ENCODE data around the gene ADH1B.

The ADH1B gene

DNA sequence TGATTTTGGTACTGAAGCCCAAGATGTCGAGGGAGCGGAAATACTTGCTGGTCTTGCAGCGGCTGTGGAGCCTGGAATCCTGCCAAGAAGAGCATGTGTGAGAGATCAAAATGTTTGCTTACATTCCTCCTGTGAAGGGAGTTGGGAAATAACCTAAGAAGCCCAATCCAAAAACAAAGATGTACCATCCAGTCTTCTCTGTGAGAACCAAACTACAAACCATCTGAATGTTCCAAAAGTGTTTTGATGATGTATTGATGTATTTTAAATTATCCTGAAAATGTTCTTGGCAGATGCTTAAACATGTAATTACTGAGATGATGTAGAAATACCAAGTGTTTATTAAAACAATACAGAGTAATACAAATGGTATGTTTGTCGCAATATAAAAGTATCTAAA, 20.3 kb downstream of the ADH1B start:
- Histone ChIP-seq H3K4me3 (ENCODE audit: low read length, poor library complexity, severe bottlenecking) (no peak overlapping the region), H3F3A (ENCODE audit: low read depth) (no peaks in the 10 kb centered on the region), H3K9me2 (replicated peaks; ENCODE audit: low read depth, low read length) (no peaks in the 10 kb centered on the region), H2AFZ (ENCODE audit: low read length) (no peak overlapping the region), H3K9me3 (ENCODE audit: insufficient read depth, low read depth, low read length) (no peaks in the 10 kb centered on the region), H3K36me3 (ENCODE audit: insufficient read depth, low read length) (no peaks in the 10 kb centered on the region), H3K4me1 (ENCODE audit: insufficient read depth, low read length, poor library complexity, severe bottlenecking) (no peaks in the 10 kb centered on the region), H3K4me2 (ENCODE audit: low read depth, low read length, poor library complexity, severe bottlenecking) (no peak overlapping the region), H4K20me1 (ENCODE audit: insufficient read depth, low read length, poor library complexity, severe bottlenecking) (no peaks in the 10 kb centered on the region), H3K9ac (ENCODE audit: low read depth, low read length, poor library complexity, severe bottlenecking) (no peak overlapping the region), H3K27me3 (ENCODE audit: insufficient read depth, low read length, poor library complexity, severe bottlenecking) (no peaks in the 10 kb centered on the region), H3K79me2 (ENCODE audit: insufficient read depth, low read length) (no peaks in the 10 kb centered on the region)
- TF ChIP-seq, protein P1, sequence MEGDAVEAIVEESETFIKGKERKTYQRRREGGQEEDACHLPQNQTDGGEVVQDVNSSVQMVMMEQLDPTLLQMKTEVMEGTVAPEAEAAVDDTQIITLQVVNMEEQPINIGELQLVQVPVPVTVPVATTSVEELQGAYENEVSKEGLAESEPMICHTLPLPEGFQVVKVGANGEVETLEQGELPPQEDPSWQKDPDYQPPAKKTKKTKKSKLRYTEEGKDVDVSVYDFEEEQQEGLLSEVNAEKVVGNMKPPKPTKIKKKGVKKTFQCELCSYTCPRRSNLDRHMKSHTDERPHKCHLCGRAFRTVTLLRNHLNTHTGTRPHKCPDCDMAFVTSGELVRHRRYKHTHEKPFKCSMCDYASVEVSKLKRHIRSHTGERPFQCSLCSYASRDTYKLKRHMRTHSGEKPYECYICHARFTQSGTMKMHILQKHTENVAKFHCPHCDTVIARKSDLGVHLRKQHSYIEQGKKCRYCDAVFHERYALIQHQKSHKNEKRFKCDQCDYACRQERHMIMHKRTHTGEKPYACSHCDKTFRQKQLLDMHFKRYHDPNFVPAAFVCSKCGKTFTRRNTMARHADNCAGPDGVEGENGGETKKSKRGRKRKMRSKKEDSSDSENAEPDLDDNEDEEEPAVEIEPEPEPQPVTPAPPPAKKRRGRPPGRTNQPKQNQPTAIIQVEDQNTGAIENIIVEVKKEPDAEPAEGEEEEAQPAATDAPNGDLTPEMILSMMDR (conservative IDR thresholded peaks at IDR 0.05; ENCODE audit: low read length): no peak
- no peak for TF ChIP-seq EZH2phosphoT487 (IDR thresholded peaks at IDR 0.05; ENCODE audit: borderline replicate concordance)

DNA sequence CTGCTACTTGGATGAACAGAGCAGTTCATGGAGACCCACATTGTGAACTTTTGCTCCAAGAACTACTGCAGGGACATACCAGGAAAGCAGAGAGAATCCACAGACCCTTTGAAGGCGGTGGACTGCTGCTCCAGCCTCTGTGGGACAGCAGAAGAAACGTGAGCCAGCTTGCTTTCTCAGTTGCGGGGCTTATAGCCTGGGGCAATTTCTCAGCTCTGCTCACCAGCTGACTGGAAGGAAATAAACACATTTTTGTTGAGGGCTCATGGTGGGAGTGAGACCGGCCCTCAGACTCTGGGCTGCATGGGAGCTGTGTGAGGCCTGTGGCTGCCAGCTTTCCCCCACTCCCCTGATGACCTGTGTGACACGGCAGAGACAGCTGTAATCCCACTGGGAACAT, 27.8 kb downstream of the ADH1B start:
- H3F3A ChIP-seq (ENCODE audit: low read depth): no peaks in the 10 kb centered on the region
- no peaks in the 10 kb centered on the region for H3K9me2 ChIP-seq (replicated peaks; ENCODE audit: low read depth, low read length)
- H2AFZ ChIP-seq (ENCODE audit: low read length): no peak overlapping the region
- H3K4me2 ChIP-seq (ENCODE audit: low read depth, low read length, poor library complexity, severe bottlenecking): no peak overlapping the region
- no peak for TF ChIP-seq EZH2phosphoT487 (IDR thresholded peaks at IDR 0.05; ENCODE audit: borderline replicate concordance)
- TF ChIP-seq, protein P1 (conservative IDR thresholded peaks at IDR 0.05; ENCODE audit: low read length): no peak
- no peak overlapping the region for H3K4me3 ChIP-seq (ENCODE audit: low read length, poor library complexity, severe bottlenecking)
- H3K4me1 ChIP-seq (ENCODE audit: insufficient read depth, low read length, poor library complexity, severe bottlenecking): no peaks in the 10 kb centered on the region
- no peak overlapping the region for H3K9ac ChIP-seq (ENCODE audit: low read depth, low read length, poor library complexity, severe bottlenecking)
- no peaks in the 10 kb centered on the region for H3K27me3 ChIP-seq (ENCODE audit: insufficient read depth, low read length, poor library complexity, severe bottlenecking)
- H3K79me2 ChIP-seq (ENCODE audit: insufficient read depth, low read length): no peaks in the 10 kb centered on the region
- no peaks in the 10 kb centered on the region for H3K9me3 ChIP-seq (ENCODE audit: insufficient read depth, low read depth, low read length)
- no peaks in the 10 kb centered on the region for H4K20me1 ChIP-seq (ENCODE audit: insufficient read depth, low read length, poor library complexity, severe bottlenecking)
- no peaks in the 10 kb centered on the region for H3K36me3 ChIP-seq (ENCODE audit: insufficient read depth, low read length)

DNA sequence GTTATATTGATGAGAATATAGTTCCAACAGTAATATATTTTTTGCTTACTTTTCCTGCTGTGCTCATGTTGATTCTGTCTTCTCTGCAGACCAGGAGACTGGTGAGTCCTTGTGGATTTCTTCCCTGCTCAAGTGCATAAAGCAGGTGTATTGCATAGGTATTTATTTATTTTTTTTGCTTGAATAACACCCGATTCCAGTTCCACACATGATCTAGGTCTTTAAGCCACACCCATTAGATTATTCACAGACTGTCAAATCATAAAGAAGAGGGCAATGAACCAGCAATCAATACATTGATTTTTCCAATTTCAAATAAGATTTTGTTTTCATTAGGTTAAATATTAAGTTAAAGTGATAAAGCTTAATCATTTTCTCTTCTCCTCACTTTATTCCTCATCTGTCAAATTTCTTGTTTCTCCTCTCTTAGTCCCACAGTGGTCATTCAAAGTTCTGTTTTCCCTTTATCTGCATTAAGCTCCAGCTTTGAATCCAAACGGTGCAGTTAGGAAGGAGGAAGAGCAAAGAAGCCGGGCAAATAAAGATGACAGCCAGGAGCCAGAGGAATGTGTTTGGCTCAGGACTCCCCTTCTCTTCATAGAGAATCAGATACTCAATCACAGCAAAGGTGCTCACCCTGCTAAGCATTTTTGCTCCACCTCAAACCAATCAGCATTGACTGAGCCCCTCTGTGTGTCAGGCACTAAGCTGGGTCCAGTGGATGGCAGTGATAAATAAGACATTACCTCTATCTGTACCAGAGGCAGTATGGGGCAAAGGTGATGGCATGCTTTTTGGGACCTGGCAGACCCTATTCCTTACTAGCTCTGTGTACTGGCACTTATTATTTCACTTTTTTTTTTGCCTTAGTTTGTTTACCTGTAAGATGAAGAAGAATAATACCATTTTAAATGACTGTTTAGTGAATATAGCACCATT, 30.1 kb downstream of the ADH1B start, which contains the start of gene ADH1A:
Gene ADH1A (minus strand): TSS at position 138 of the 939 bp plus-strand sequence. CDS start 71 bp downstream, at position 67.
- Histone ChIP-seq H3K79me2 (ENCODE audit: insufficient read depth, low read length) (no peaks in the 10 kb centered on the region), H3K4me1 (ENCODE audit: insufficient read depth, low read length, poor library complexity, severe bottlenecking) (no peaks in the 10 kb centered on the region), H3K9ac (ENCODE audit: low read depth, low read length, poor library complexity, severe bottlenecking) (no peak within 1 kb of the TSS), H2AFZ (ENCODE audit: low read length) (no peak within 1 kb of the TSS), H4K20me1 (ENCODE audit: insufficient read depth, low read length, poor library complexity, severe bottlenecking) (no peaks in the 10 kb centered on the region), H3K36me3 (ENCODE audit: insufficient read depth, low read length) (no peaks in the 10 kb centered on the region), H3K9me2 (replicated peaks; ENCODE audit: low read depth, low read length) (no peaks in the 10 kb centered on the region), H3K4me3 (ENCODE audit: low read length, poor library complexity, severe bottlenecking) (no peak within 1 kb of the TSS), H3F3A (ENCODE audit: low read depth) (no peaks in the 10 kb centered on the region), H3K27me3 (ENCODE audit: insufficient read depth, low read length, poor library complexity, severe bottlenecking) (no peaks in the 10 kb centered on the region), H3K9me3 (ENCODE audit: insufficient read depth, low read depth, low read length) (no peaks in the 10 kb centered on the region), H3K4me2 (ENCODE audit: low read depth, low read length, poor library complexity, severe bottlenecking) (no peak within 1 kb of the TSS)
- no peak for TF ChIP-seq EZH2phosphoT487 (IDR thresholded peaks at IDR 0.05; ENCODE audit: borderline replicate concordance)
- TF ChIP-seq, protein P1 (conservative IDR thresholded peaks at IDR 0.05; ENCODE audit: low read length): no peak

Measured in Loucy (cell line).